ENCODE measurements around the gene DCBLD1. TPM values are rescaled to one million over a fixed set of nuclear protein-coding genes. Genes with fewer than 3 reads are reported as not detected.
A peak's percentile ranks its signal among the peaks of the same experiment; 100 is the strongest.

Gene DCBLD1
- polyA plus RNA-seq, 1 donor (not counting 4 experiments of a cell fraction or from before 2014, with no cell fraction given), result 21.7 TPM

- Histone ChIP-seq H2AFZ (ENCODE audit: control insufficient read depth, low read length) (no peak overlapping the region), H3K9me3 (ENCODE audit: control insufficient read depth, low read depth, low read length) (no peaks in the 10 kb centered on the region), H3K4me3 (ENCODE audit: control insufficient read depth in 2 of 3, extremely low read depth in 1 of 3, insufficient read depth in 2 of 3, low read depth in 1 of 3, low read length in 3 of 3) (no peak overlapping the region), H3K27me3 (ENCODE audit: control insufficient read depth, extremely low read depth, insufficient read depth, low read length) (no peaks in the 10 kb centered on the region), H3K4me1 (ENCODE audit: control insufficient read depth, extremely low read depth, insufficient read depth, low read length) (peaks cover 21% of the 10 kb centered on the region), H3K4me2 (ENCODE audit: control insufficient read depth, extremely low read depth, insufficient read depth, low read depth, low read length) (no peak overlapping the region), H3K9me1 (ENCODE audit: control insufficient read depth, extremely low read depth, insufficient read depth, low read length) (no peaks in the 10 kb centered on the region), H3K79me2 (ENCODE audit: control insufficient read depth, insufficient read depth, low read length) (peaks cover 19% of the 10 kb centered on the region), H3K9ac (ENCODE audit: control insufficient read depth, extremely low read depth, insufficient read depth, low read length) (no peak overlapping the region), H3K27ac (ENCODE audit: control insufficient read depth, insufficient read depth, low read length) (no peak overlapping the region), H4K20me1 (ENCODE audit: control insufficient read depth, extremely low read depth, insufficient read depth, low read length) (no peaks in the 10 kb centered on the region), H3K36me3 (ENCODE audit: control insufficient read depth in 2 of 2, extremely low read depth in 1 of 2, insufficient read depth in 2 of 2, low read length in 2 of 2) (peaks cover 0 to 2% of the 10 kb centered on the region in 2 experiments)
- dilution Hi-C loops (cut with MboI; ENCODE audit: extremely low pct_ligation_motif_present, low sequenced_read_pairs), result no loop called here
- FAIRE-seq (no peak), DNase-seq (ENCODE audit: low read depth, low spot score) (no peak)
- TF ChIP-seq CTCF (optimal IDR thresholded peaks at IDR 0.05 in 1 of 3, IDR thresholded peaks at IDR 0.05 in 1 of 3, conservative IDR thresholded peaks at IDR 0.05 in 1 of 3; ENCODE audit: extremely low read depth in 1 of 3, insufficient read depth in 2 of 3, low read length in 3 of 3) (no peak), EZH2 (IDR thresholded peaks at IDR 0.05; ENCODE audit: low read length) (no peak)
These were observed 1.8 kb upstream of the DCBLD1 start for GRCh38 chr6:117480651-117481050.

- no peak overlapping the region for H3K27ac ChIP-seq (ENCODE audit: control insufficient read depth, insufficient read depth, low read length)
- H3K36me3 ChIP-seq (ENCODE audit: control insufficient read depth in 2 of 2, extremely low read depth in 1 of 2, insufficient read depth in 2 of 2, low read length in 2 of 2), result peaks cover 0 to 2% of the 10 kb centered on the region in 2 experiments
- peaks cover 22% of the 10 kb centered on the region for H3K4me1 ChIP-seq (ENCODE audit: control insufficient read depth, extremely low read depth, insufficient read depth, low read length)
- H2AFZ ChIP-seq (ENCODE audit: control insufficient read depth, low read length), result peak overlapping the region; percentile 33
- DNase-seq (ENCODE audit: low read depth, low spot score) (no peak), FAIRE-seq (no peak)
- no peak overlapping the region for H3K9ac ChIP-seq (ENCODE audit: control insufficient read depth, extremely low read depth, insufficient read depth, low read length)
- H4K20me1 ChIP-seq (ENCODE audit: control insufficient read depth, extremely low read depth, insufficient read depth, low read length), result no peaks in the 10 kb centered on the region
- H3K27me3 ChIP-seq (ENCODE audit: control insufficient read depth, extremely low read depth, insufficient read depth, low read length), result no peaks in the 10 kb centered on the region
- peak overlapping the region; percentile 70 for H3K4me2 ChIP-seq (ENCODE audit: control insufficient read depth, extremely low read depth, insufficient read depth, low read depth, low read length)
- TF ChIP-seq EZH2 (IDR thresholded peaks at IDR 0.05; ENCODE audit: low read length), result no peak
- no peaks in the 10 kb centered on the region for H3K9me3 ChIP-seq (ENCODE audit: control insufficient read depth, low read depth, low read length)
- H3K9me1 ChIP-seq (ENCODE audit: control insufficient read depth, extremely low read depth, insufficient read depth, low read length), result no peaks in the 10 kb centered on the region
- dilution Hi-C loops (cut with MboI; ENCODE audit: extremely low pct_ligation_motif_present, low sequenced_read_pairs), result no loop called here
- peaks cover 27% of the 10 kb centered on the region for H3K79me2 ChIP-seq (ENCODE audit: control insufficient read depth, insufficient read depth, low read length)
- H3K4me3 ChIP-seq (ENCODE audit: control insufficient read depth in 2 of 3, extremely low read depth in 1 of 3, insufficient read depth in 2 of 3, low read depth in 1 of 3, low read length in 3 of 3), result no peak overlapping the region
These were observed 1.1 kb upstream of the DCBLD1 start for GRCh38 chr6:117481278-117481925.

- Histone ChIP-seq H3K9ac (ENCODE audit: control insufficient read depth, extremely low read depth, insufficient read depth, low read length) (peak overlapping the region; percentile 92), H3K9me3 (ENCODE audit: control insufficient read depth, low read depth, low read length) (no peaks in the 10 kb centered on the region), H3K27ac (ENCODE audit: control insufficient read depth, insufficient read depth, low read length) (no peak overlapping the region), H3K4me2 (ENCODE audit: control insufficient read depth, extremely low read depth, insufficient read depth, low read depth, low read length) (peak overlapping the region; percentile 70), H3K79me2 (ENCODE audit: control insufficient read depth, insufficient read depth, low read length) (peaks cover 32% of the 10 kb centered on the region), H2AFZ (ENCODE audit: control insufficient read depth, low read length) (peak overlapping the region; percentile 33), H3K4me3 (ENCODE audit: control insufficient read depth in 2 of 3, extremely low read depth in 1 of 3, insufficient read depth in 2 of 3, low read depth in 1 of 3, low read length in 3 of 3) (peak overlapping the region; percentile 49 to 85 (median 73)), H3K9me1 (ENCODE audit: control insufficient read depth, extremely low read depth, insufficient read depth, low read length) (no peaks in the 10 kb centered on the region), H4K20me1 (ENCODE audit: control insufficient read depth, extremely low read depth, insufficient read depth, low read length) (no peaks in the 10 kb centered on the region), H3K27me3 (ENCODE audit: control insufficient read depth, extremely low read depth, insufficient read depth, low read length) (no peaks in the 10 kb centered on the region), H3K36me3 (ENCODE audit: control insufficient read depth in 2 of 2, extremely low read depth in 1 of 2, insufficient read depth in 2 of 2, low read length in 2 of 2) (peaks cover 3 to 6% of the 10 kb centered on the region in 2 experiments), H3K4me1 (ENCODE audit: control insufficient read depth, extremely low read depth, insufficient read depth, low read length) (peaks cover 22% of the 10 kb centered on the region)
- no peak for TF ChIP-seq CTCF (optimal IDR thresholded peaks at IDR 0.05 in 1 of 3, IDR thresholded peaks at IDR 0.05 in 1 of 3, conservative IDR thresholded peaks at IDR 0.05 in 1 of 3; ENCODE audit: extremely low read depth in 1 of 3, insufficient read depth in 2 of 3, low read length in 3 of 3)
- no peak for TF ChIP-seq EZH2 (IDR thresholded peaks at IDR 0.05; ENCODE audit: low read length)
- FAIRE-seq (no peak), DNase-seq (ENCODE audit: low read depth, low spot score) (no peak)
- dilution Hi-C loops (cut with MboI; ENCODE audit: extremely low pct_ligation_motif_present, low sequenced_read_pairs), result no loop called here
These were observed 591 bp upstream of the DCBLD1 start for GRCh38 chr6:117481926-117482239.

Measured in keratinocyte (primary cell).